ENCODE results near the gene EPHA4.

Gene EPHA4

DNA sequence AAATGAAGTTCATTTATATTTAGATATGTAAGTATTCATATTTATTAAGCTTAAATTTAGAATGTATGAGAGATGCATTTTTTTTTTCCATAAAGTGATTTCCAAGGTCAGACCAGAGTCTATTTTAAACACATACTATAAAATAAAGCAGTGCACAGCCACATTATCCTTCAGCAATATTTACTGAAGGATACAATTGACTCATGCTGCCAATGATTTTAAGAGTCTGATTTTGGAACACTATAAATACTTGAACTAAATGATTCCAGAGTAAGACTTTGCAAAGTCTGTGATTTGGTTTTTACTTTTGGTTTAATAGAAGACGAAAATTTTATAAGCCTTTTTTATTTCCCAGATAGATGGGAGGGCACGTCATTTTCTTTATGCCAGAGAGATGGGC is 107.1 kb downstream of the EPHA4 start:
- TF ChIP-seq ZFX (IDR thresholded peaks at IDR 0.05; ENCODE audit: borderline replicate concordance) (no peak), CTCF (IDR thresholded peaks at IDR 0.05) (no peak)
- no peak overlapping the region for H3K27ac ChIP-seq

DNA sequence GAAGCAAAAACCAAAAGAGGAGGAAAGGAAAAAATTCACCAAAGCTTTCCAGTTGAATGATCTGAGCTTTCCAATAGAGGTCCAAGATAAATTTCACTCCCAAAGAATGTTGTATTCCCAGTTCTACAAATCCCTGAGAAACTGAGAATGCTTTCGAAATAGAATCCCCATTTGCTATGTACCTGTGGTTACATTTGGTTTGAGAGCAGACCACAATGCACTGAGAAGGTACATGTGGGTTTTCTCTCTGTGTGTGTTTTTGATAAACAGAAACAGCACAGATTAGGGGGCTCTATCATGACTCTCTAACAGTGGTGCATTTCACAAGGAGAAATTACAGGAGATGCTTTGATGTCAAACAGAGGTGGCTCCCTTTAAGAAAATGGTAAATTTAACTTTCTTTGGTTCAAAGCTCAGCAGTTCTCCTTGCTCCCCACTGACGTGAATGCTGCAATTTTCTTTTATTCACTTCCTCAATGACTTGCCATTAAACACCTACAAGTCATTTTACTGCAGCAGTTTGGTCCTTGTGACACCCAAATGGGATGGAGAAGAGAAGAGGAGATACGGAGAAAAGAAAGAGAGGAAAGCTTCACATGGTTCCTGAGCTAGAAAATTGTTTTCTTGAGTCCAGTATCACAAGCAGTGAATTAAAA is 108.7 kb downstream of the EPHA4 start:
- no peak for TF ChIP-seq ZFX (IDR thresholded peaks at IDR 0.05; ENCODE audit: borderline replicate concordance)
- TF ChIP-seq CTCF (IDR thresholded peaks at IDR 0.05): no peak
- H3K27ac ChIP-seq: no peak overlapping the region

DNA sequence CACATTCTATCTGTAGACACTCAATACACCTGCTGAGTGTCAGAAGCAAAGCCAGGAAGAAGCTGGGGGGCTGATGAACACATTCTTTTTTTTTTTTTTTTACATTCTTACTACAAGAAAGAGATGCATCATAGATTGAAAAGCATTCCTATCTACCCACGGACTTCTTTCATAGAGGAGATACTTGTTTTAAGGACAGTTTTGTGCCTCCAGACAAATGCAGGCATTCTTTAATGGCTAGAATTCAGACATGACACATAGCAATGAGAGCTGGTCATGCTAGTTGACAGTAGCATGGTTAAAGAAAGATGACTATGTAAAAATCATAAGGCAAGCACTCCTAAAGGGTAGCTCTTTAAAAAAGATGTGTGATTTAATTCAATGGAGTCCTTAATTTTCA is 110.2 kb downstream of the EPHA4 start:
- no peak for TF ChIP-seq CTCF (IDR thresholded peaks at IDR 0.05)
- TF ChIP-seq ZFX (IDR thresholded peaks at IDR 0.05; ENCODE audit: borderline replicate concordance): no peak
- H3K27ac ChIP-seq: no peak overlapping the region

DNA sequence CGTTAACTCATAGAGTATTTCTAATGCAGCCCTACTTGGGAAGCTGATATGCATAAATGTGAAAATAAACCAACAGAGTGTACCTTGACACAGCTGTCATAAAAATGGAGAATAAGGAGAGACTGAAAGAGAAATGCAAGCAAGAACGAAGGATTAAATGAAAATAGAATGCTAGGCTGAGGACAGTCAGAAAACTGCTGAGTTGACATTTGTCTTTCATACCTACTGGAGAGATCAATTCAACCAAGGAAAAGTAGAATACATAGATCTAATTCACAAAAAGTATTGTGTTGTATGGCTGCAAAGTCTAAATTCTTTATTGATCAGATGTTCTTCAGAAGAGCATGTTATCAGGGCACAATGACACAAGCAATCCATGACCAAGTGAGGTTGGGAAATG is 112.0 kb downstream of the EPHA4 start:
- H3K27ac ChIP-seq: no peak overlapping the region
- TF ChIP-seq CTCF (IDR thresholded peaks at IDR 0.05) (no peak), ZFX (IDR thresholded peaks at IDR 0.05; ENCODE audit: borderline replicate concordance) (no peak)

DNA sequence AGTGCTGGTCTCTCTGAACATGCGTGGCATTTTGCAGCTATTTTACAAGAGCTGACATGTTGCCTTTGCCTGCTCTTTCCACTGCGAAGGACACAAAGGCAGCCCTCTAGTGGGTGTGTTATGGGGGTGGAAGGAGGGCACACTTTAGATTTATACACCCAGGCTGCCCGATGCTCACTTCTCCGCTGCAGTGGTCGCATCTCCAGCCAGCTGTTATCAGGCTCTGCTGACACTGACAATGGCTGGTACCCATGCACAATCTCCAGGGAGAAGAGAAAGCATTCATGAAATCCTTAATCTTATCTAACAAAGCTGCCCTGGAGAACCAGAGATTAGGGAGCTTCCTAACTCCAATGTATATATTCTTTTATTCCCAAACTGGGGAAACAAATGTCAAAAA is 113.5 kb downstream of the EPHA4 start:
- H3K27ac ChIP-seq: no peak overlapping the region

DNA sequence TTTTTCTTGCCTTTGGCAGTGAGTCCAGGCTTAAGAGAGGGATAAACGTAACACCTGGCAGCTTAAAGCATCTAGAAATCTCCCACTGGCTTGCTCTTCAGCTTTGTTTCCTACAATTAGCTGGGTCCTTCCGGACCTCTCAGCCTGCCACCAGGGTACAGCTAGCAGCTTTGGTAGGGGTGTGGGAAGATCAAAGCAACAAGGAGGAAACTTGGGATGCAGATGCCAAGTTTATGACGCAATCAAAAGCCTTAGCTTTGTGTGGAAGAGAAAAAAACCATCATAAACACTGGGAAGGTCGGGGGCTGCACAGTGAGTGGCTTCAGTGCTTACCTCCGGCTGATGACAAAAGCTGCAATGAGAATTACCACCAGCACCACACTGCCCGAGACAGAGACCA is 116.9 kb downstream of the EPHA4 start:
- TF ChIP-seq CTCF (IDR thresholded peaks at IDR 0.05) (no peak), ZFX (IDR thresholded peaks at IDR 0.05; ENCODE audit: borderline replicate concordance) (no peak)
- no peak overlapping the region for H3K27ac ChIP-seq

More for the DNA sequence above, 113.5 kb downstream of the EPHA4 start:
- TF ChIP-seq CTCF (IDR thresholded peaks at IDR 0.05) (no peak), ZFX (IDR thresholded peaks at IDR 0.05; ENCODE audit: borderline replicate concordance) (no peak)

DNA sequence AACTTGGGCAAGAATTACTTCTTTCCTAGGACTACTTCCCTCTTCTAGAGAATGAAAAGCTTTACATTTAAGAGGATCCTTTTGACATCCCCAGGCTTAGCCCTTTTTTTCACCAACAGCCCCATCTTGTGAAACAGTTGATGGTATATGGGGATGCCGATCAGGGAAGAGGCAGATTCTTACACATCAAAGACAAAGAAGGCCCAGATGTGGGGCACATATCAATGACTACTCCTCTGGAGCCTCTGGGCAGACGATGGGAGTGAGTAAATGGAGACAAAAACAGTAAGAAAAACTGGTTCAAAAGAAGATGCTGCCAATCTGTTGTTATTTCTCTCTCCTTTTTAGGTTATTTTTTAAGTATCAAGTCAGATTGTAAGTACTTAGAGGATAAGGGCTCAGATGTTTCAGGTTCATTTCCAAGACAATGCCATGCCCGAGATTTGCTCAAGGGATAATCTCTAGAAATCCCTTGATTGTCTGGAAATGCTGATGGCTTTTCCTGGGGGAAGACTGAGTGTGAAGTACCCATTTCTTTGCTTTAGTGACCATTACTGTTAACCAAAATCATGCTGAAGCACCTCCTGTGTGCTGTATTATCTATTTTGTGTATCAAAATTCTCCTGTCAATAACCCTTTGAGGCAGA is 117.5 kb downstream of the EPHA4 start:
- no peak for TF ChIP-seq ZFX (IDR thresholded peaks at IDR 0.05; ENCODE audit: borderline replicate concordance)
- no peak for TF ChIP-seq CTCF (IDR thresholded peaks at IDR 0.05)

More for the DNA sequence above, 117.5 kb downstream of the EPHA4 start:
- H3K27ac ChIP-seq: no peak overlapping the region

Measured in 22Rv1 (cell line).